Left lung (tissue), 10 donors: ENCODE measurements around the gene ARHGAP26. TPM values are rescaled to one million over a fixed set of nuclear protein-coding genes. Genes with fewer than 3 reads are reported as not detected.

Experiments used
- ATAC-seq: fragments of 200-7000 bp; cut with Tn5 transposase; one replicate; pipeline ENCODE4 v1.9.1; 2020; ENCODE audit warnings: moderate library complexity
- DNase-seq, 4 donors: peaks; one replicate each; pipeline ENCODE4 v3.0.0-alpha.2; 2013 to 2020
- H3K27ac ChIP-seq, 2 donors: fragments of 200-600 bp; sonication (generic) in 1 of 2; one replicate each; pipeline versions ENCODE4 v1.5.0 to v1.8.0; 2020 to 2021
- H3K27me3 ChIP-seq, 2 donors: fragments of 200-600 bp; sonication (generic) in 1 of 2; one replicate each; pipeline versions ENCODE4 v1.5.0 to v1.8.0; 2020 to 2021
- H3K36me3 ChIP-seq, 2 donors: fragments of 200-600 bp; sonication (generic) in 1 of 2; one replicate each; pipeline versions ENCODE4 v1.5.0 to v1.8.0; 2020 to 2021
- H3K4me1 ChIP-seq, 2 donors: fragments of 200-600 bp; one replicate each; pipeline ENCODE4 v1.8.0; 2021
- H3K4me3 ChIP-seq, 2 donors: fragments of 200-600 bp; sonication (generic) in 1 of 2; one replicate each; pipeline versions ENCODE4 v1.5.0 to v1.8.0; 2020 to 2021; ENCODE audit warnings: mild to moderate bottlenecking in 1 of 2
- H3K9me3 ChIP-seq, 2 donors: fragments of 200-600 bp; sonication (generic) in 1 of 2; one replicate each; pipeline versions ENCODE4 v1.5.0 to v1.8.0; 2020 to 2021
- CTCF ChIP-seq, 2 donors: fragments of 200-600 bp; sonication (generic) in 1 of 2; IDR thresholded peaks; one replicate each; pipeline versions ENCODE4 v1.5.0 to v1.8.0; 2021; ENCODE audit warnings: antibody characterized with exemption in 2 of 2
- intact Hi-C, 2 donors: fragments of 100-400 bp; cut with DNase I; formaldehyde crosslinking; loops; one replicate each; pipeline versions ENCODE4 v1.11.2 to v1.14.2; 2022
- polyA plus RNA-seq, 6 donors: library from polyadenylated mRNA; unstranded; fragments of 120-200 nt; gene quantifications; one replicate each; pipeline ENCODE4 v1.2.1, GENCODE V29; 2013; ENCODE audit not compliant: insufficient read length in 6 of 6
- total RNA-seq, 2 donors: library from RNA; stranded (reverse); fragmentation: NEBNext Ultra II Directional; extraction: Animal tissue kit (Norgen Biotek cat#: 25700); gene quantifications; one replicate each; pipeline ENCODE4 v1.2.1, GENCODE V29; 2021
- donor health status: DM: no; HTN: yes; CAD: no.
- donor health status: DM: no; HTN: no; CAD: no.

The ARHGAP26 gene
- total and polyA plus RNA-seq, 8 donors, result 13.9 to 61.9 (median 14.9) TPM

DNA sequence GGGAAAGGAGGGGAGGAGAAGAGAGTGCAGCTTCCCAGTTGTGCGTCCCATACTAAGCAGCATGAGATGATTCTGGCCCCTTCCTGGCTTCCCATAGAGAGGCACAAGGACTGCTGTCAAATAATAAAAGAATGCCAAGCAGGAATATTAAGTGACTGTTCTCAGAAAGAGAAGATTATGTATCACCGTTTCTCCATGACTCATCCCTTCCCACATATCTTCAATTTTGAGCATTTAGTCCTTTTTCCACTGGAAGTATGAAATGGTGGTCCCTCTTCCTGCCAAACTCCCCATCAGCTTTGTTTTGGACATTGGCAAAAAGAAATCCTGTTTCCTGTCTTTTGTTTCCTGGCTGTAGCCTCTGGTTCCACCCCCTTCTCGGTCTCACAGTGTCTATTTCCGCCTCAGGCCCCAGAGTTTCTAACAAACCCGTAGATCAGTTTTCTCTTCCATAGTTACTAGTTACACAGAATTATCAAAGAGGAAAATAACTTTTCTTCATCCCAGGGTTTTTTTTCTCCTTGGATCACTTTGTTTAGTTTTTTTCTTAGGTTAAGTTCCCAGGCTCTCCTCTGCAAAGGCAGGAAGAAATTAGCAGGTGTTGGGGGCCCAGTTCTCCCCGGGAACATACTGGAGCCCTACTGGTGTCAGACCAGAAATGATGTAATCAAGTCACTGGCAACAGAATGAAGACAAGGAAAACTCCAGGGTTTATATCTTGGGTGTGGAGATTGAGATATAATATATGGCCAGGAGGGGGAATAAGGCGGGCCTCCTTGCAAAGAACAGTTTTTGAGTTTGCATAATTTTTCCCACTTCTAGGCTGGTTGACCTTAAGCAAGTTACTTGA lies 26.4 kb upstream of the ARHGAP26 start:
- TF ChIP-seq CTCF (IDR thresholded peaks at IDR 0.05), result no peak
- peak overlapping the region in 1 of 2 donors; percentile 53 for H3K27ac ChIP-seq
- intact Hi-C loops, result no loop called here
- H3K36me3 ChIP-seq, result no peaks in the 10 kb centered on the region
- H3K4me1 ChIP-seq, result peaks cover 5 to 16% of the 10 kb centered on the region in 2 donors
- ATAC-seq (no peak), DNase-seq (no peak)
- H3K27me3 ChIP-seq, result no peaks in the 10 kb centered on the region
- no peaks in the 10 kb centered on the region for H3K9me3 ChIP-seq
- no peak overlapping the region for H3K4me3 ChIP-seq

DNA sequence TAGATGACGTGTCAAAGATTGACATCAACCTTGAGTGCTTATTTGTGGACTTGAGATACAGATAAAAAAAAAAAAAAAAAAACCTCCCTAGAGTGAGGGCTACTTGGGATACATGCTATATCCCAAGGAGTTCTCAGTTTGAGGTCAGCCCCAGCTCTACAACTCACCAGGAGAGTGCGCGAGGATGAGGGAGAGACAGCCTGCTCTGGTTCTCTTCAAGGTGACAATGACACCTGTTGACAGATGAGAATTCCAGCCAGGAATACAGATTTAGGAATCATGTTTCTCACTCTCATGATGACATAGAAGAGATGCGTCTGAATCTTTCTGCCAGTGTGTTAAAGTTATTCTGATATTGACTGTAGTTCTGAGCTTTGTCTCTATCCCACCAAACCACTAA lies 24.9 kb upstream of the ARHGAP26 start:
- H3K4me3 ChIP-seq, result no peak overlapping the region
- no peak overlapping the region for H3K27ac ChIP-seq
- no peaks in the 10 kb centered on the region for H3K27me3 ChIP-seq
- intact Hi-C loops, result no loop called here
- H3K4me1 ChIP-seq, result peaks cover 8 to 28% of the 10 kb centered on the region in 2 donors
- no peaks in the 10 kb centered on the region for H3K36me3 ChIP-seq
- H3K9me3 ChIP-seq, result no peaks in the 10 kb centered on the region
- no peak for ATAC-seq
- TF ChIP-seq CTCF (IDR thresholded peaks at IDR 0.05), result no peak
- DNase-seq, result no peak

- ATAC-seq (peak; percentile 21), DNase-seq (no peak)
- TF ChIP-seq CTCF (IDR thresholded peaks at IDR 0.05), result no peak
- no peaks in the 10 kb centered on the region for H3K9me3 ChIP-seq
- no peak overlapping the region for H3K4me3 ChIP-seq
- peaks cover 8 to 28% of the 10 kb centered on the region in 2 donors for H3K4me1 ChIP-seq
- no peaks in the 10 kb centered on the region for H3K36me3 ChIP-seq
- H3K27ac ChIP-seq, result no peak overlapping the region
- intact Hi-C loops, result no loop called here
- no peaks in the 10 kb centered on the region for H3K27me3 ChIP-seq
These were observed 23.4 kb upstream of the ARHGAP26 start for GRCh38 chr5:142746532-142747433.

DNA sequence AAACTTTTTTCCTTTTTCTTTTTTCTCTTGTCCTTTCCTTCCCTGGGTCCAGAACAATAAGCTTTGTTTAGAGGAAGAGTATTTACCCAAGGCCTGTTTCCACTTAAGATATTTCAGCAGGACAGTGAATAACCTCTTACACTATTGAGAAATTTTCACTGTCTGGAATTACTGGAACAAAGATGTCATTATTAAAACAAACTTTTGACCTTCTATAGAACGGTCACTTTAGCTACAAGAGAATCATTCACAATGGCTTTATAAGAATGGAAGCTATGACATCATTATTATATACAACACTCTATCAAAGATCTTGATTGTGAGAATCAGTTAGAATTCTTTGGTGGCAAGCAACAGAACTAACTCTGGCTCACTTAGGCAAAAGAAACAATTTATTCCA lies 22.0 kb upstream of the ARHGAP26 start:
- Histone ChIP-seq H3K4me3 (no peak overlapping the region), H3K9me3 (no peaks in the 10 kb centered on the region), H3K4me1 (peaks cover 9 to 33% of the 10 kb centered on the region in 2 donors), H3K27me3 (no peaks in the 10 kb centered on the region), H3K27ac (peak overlapping the region in 1 of 2 donors; percentile 6), H3K36me3 (no peaks in the 10 kb centered on the region)
- TF ChIP-seq CTCF (IDR thresholded peaks at IDR 0.05), result no peak
- DNase-seq, result no peak
- intact Hi-C loops, result no loop called here
- ATAC-seq, result no peak
